ENCODE measurements around the gene SEC14L6.
"Not testable (repeated sequence)": the region's sequence is repeated elsewhere in the genome, so short reads cannot be mapped to it uniquely, and the experiment has no call there.

Gene SEC14L6

DNA sequence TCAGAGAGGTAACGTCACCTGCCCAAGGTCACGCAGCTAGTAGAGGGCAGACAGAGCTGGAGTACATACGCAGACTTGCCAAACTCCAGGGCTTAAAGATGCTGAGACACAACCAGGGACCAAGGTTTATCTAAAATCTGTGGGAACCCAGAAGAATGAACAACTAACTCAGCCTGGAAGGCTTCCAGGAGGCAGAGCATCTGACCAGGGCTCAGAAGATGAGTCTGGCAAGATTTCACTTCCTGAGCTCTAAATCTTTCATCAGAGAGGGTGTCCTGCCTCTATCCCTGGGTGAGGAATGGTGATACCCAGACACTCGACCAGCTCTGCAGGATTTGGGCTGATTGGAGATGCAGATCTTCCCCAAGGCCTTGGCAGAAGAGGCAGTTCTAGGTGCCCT is 18.8 kb upstream of the SEC14L6 start:
- DNase-seq, result no peak

DNA sequence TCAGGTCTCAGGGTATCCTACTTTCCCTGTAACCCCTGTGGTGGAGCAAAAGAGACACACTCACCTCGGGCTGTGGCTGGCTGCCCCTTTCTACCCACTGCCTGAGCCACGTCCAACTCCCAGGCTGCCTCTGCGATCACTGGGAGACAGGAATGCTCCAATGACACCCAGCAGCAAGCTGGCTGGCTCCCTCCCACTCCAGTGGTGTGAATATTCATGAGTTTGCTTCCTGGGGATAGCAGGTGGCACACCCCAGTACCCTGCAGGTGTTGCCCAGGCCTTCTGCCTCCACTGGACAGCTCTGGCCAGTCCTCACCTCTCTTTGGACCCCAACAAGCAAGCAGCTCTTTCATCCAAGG is 18.2 kb upstream of the SEC14L6 start:
- DNase-seq, result no peak

DNA sequence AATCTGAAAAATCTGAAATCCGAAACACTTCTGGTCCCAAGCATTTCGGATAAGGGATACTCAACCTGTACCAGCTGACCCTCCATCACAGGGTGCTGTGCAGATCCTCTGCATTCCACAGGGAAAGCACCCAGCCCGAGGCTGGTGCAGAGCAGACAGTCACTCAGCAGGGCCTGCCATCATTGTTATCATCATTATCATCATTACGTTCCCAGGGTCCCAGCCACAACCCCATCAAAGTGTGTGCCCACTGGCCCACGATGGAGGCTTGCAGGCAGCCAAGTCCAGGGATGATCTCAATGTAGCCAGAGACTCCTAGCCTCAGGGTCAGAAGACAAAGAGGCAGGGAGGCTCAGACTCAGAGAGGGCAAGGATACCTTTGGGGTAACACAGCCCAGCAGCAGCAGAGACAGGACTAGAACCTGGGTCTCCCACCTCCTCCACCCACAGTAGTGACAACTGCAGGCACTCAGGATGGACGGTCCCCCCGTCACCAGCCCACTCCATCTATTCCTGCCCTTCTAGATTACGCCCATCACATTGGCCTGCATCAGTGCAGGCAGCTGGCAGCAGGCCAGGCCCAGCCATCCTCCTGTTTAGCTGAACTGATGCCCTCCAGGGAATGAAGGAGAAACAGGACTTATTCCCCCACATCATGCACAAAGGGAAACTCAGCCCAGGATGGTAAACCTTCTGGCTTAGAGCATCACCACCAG is 17.7 kb upstream of the SEC14L6 start:
- DNase-seq, result no peak

DNA sequence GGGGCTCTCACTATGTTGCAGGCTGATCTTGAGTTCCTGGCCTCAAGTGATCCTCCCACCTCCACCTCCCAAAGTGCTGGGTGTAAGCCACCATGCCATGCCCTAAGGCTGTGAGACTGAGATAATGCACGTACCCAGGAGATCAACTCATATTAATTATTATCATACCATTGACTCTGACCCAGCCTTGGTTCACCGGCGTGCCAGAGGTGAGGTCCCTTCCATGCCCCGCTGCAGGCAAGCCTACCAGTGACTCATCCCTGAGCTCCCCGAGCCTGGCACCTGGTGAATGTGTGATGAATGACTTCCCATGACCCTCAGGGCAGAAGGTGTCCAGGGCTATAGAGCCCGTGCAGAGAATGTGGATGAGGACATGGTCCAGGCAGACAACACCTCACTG is 15.8 kb upstream of the SEC14L6 start:
- DNase-seq, result no peak

DNA sequence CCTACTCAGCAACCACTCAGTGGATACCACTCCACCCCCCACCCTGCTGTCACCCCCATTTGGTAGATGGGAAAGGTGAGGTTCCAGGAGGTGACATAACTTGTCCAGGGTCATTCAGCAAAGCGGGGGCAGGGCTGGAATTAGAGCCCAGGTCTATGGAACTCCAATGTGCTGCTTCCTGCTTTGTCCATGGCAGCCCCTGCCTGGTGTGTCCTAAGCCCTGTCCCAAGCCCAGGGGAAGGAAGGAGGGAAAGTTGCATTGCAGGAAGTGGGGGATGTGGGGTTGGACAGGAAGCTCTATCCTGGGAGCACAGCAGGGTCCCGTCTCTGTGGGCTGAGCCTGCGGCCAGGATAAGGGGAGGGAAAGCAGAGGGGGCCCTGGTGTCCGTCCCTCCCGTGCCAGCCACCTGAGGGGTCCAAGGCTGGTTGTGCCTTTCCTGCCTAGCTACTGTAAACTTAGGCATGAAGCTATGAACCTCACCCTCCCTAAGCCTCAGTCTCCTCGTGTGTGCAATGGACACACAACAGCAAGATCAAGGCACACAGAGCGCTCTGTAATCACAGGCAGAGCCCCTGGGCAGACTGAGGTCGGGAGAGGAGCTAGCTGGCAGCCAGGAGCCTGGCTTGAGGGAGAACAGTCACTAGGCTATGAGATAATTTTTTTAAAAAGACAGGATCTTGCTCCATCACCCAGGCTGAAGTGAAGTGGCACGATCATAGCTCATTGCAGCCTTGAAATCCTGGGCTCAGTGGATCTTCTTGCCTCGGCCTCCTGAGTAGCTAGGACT is 15.1 kb upstream of the SEC14L6 start:
- no peak for DNase-seq

DNA sequence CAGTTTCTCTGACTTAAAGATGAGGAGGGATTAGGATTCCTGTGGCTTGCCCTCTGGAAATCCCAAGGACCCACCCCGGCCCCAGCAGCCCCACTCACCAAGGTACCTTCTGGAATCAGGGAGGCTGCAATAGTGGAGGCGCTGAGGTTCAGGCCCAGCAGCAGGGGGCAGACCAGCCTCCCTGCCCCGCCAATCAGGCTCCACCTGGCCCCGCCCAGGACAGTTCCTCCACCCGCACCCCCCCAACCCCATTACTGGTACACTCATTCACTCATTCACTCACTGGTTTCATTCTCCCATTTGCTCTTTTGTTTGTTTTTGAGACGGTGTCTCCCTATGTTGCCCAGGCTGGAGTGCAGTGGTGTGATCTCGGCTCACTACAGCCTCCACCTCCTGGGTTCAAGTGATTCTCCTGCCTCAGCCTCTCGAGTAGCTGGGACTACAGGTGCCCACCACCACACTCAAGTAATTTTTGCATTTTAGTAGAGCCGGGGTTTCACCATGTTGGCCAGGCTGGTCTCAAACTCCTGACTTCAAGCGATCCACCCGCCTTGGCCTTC is 14.2 kb upstream of the SEC14L6 start:
- not testable (repeated sequence) for DNase-seq

DNA sequence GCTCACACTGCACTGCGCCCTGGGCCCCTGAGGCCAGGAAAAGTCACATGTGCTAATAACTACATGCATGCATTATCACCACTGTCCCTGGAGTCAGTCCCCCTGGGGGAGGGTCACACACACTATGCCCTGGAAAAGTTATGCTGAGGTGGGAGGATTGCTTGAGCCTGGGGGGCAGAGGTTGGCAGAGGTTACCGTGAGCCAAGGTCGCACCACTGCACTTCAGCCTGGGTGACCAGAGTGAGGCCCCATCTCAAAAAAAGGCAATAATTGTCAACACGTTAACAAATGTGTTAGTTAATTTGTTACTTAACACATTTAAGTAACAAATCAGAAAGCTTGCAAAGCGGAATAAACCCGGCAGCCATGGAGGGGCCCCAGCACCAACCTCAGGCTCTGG is 13.3 kb upstream of the SEC14L6 start:
- no peak for DNase-seq

DNA sequence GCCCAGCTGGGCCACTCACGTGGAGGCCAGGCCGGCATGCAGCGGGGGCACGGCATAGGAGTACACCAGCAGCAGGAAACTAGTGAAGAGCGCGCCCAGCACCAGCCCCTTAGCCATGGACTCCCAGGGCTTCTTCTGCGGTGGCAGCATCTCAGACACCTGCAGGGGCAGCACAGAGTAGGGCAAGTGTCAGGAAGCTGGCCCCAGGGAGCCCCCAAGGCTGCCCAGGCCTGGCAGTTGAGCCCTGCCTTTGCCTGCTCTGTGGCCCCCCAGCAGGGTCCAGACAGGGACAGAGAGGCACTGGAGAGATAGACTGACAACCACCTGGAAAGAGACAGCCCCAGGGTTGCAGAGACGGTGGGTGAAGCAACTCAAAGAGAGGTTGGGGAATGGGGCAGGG is 10.7 kb upstream of the SEC14L6 start:
- DNase-seq, result no peak

DNA sequence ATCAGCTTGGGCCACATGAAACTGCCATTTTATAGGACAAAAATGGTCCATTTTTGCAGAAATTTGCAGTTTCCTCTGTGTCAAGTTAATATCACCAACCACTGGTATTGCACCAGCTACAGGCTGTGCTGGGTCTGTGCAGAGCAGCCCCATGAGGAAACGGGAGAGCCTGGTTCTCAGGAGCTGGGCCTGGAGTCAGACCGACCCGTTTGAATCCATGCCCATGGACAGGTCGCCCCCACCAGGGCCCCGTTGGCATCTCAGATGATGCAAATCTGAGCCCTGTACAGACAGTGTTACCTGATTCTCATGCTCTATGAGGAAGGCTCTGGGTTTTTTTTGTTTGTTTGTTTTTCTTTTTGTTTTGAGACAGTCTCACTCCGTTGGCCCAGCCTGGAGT is 9.8 kb upstream of the SEC14L6 start:
- DNase-seq, result no peak

DNA sequence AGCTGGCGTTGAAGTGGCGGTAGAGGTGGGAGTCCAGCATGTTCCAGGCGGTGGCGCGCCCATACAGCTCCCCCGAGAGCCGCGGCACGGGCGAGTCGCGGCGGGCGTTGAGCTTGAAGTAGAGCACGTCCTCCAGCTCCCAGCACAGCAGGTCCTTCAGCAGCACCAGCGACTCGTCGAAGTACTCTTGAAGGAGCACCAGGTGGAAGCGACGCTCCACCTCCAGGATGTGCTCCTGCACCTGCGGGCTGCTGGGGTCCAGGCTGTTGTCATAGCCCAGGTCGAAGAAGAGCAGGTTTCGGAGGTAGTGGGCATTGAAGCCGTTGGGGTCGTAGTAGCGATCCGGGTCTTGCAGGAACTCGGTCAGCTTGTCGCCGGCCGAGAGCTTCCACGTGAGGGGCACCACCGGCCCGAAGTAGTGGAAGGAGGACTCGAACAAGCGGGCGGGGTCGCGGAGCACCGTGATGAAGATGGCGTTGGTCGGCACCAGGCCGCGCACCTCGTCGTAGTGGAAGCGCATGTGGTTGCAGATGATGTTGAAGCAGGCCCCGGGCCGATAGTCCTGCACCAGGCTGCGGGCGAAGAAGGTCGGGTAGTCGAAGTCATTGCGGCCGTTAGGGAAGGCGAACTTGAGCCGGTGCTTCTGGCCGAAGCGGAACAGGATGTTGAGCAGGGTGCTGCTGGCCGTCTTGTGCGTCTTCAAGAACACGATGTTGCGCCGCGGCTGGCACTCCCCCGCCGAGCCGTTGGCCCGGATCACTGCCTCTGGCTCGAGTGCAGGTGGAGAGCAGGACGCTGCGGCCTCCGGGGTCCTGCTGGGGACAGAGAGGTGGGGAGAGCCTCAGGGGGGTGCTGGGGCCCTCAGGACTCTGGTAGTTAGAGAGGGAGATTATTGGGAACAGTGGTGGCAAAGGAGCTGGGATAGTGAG is 9.0 kb upstream of the SEC14L6 start:
- DNase-seq, result no peak

DNA sequence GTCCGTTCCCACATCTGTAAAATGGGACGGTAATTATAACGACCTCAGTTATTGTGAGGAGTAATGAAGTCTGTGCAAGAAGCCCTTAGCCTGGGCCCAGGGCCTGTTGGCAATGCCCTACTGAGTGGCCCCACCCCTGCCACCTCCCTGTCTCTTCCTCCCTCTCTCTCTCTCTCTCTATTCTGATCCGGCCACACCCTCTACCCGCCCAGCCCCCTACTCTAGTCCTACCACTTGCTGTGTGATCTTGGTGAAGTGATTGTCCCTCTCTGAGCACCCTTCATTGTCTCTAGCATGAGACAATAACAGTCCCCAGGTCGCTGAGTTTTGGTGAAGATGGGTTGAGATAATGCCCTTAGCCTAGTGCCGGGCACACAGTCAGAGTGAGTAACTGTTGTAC is 7.4 kb upstream of the SEC14L6 start:
- no peak for DNase-seq

DNA sequence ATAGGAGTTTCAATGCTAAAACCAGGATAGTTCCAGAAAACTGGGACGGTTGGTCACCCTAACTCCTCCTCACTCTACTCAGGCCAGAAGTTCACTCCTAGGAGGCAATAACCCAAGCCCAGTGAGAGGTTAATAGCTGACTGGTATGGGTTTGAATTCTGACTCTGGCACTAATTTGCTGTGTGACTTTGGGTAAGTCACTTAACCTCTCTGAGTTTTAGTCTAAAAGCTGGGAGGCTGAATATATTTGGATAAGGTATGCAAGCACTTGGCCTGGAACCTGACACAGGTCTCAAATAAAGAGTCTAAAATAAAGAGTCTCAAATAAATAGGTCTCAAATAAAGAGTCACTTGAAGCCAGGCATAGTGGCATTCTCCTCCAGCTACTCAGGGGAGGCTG is 6.2 kb upstream of the SEC14L6 start:
- no peak for DNase-seq

DNA sequence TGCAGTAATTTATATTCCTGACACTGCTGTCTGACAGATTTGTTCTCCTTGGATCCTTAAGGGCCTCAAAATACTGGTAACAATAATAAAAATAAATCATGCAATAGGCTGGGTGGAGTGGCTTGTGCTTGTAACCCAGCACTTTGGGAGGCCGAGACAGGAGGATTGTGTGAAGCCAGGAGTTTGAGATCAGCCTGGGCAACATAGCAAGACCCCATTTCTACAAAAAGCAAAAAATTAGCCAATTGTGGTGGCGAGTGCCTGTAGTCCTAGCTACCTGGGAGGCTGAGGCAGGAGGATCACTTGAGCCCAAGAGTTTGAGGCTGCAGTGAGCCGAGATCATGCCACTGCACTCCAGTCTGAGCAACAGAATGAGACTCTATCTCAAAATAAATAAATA is 5.3 kb upstream of the SEC14L6 start:
- DNase-seq, result not testable (repeated sequence)

DNA sequence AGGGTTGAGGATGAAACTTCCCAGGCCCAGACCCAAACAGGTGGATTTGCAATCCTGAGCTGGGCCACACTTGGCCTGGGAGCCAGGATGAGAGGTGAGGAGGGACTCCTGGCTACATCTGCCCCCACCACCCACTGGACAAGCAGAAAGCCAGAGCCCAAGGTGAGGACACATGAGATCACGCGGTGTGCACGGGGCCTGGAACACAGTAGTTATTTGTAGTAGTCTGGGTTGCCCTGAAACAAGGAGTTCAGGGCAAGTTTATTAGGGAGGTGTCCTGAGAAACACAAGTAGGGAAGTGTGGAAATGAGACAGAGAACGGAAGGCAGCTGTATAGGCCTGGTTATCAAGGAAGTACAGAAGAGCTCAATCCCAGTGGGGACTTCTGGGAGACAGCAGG is 647 bp upstream of the SEC14L6 start:
- no peak for DNase-seq

DNA sequence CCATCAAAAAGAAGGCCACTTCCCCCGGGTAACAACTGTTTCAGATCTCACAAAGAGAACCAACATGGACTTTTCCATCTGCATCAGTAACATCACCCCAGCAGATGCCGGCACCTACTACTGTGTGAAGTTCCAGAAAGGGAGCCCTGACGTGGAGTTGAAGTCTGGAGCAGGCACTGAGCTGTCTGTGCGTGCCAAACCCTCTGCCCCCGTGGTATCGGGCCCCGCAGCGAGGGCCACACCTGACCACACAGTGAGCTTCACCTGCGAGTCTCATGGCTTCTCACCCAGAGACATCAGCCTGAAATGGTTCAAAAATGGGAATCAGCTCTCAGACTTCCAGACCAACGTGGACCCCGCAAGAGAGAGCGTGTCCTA is 3.7 kb downstream of the SEC14L6 start:
- no peak for DNase-seq

DNA sequence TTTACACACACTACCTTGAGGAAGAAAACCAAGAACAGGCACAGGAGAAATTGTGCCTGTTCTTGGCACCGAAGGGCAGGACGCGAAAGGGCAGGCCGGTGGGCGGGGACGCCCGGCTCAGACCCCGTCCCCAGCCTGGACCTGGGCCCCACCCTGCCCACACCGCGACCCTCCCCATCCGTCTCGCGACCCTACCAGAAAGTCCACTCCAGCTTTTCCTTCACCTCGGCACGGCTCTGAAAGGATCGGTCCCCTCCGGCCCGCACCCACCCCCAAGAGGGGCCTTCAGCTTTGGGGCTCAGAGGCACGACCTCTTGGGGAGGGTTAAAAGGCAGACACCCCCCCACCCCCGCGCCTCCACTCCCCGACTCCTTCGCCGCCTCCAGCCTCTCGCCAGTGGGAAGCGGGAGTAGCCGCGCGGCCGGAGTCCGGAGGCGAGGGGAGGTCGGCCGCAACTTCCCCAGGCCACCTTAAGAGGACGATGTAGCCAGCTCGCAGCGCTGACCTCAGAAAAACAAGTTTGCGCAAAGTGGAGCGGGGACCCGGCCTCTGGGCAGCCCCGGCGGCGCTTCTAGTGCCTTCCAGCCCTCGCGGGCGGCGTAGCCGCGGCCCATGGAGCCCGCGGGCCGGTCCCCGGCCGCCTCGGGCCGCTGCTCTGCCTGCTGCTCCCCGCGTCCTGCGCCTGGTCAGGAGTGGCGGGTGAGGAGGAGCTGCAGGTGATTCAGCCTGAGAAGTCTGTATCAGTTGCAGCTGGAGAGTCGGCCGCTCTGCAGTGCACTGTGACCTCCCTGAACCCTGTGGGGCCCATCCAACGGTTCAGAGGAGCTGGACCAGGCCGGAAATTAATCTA is 4.4 kb downstream of the SEC14L6 start:
- no peak for DNase-seq

DNA sequence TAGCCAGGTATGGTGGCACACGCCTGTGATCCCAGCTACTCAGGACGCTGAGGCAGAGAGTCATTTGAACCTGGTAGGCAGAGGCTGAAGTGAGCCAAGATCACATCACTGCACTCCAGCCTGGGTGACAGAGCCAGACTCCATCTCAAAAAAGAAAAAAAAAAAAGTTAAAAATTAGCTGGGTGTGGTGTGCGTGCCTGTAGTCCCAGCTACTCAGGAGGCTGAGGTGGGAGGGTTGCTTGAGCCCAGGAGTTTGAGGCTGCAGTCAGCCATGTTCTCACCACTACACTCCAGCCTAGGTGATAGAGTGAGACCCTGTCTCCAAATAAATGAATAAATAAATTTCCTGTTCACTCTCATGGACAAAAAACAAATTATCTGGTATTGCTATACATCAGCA is 5.0 kb downstream of the SEC14L6 start:
- not testable (repeated sequence) for DNase-seq

DNA sequence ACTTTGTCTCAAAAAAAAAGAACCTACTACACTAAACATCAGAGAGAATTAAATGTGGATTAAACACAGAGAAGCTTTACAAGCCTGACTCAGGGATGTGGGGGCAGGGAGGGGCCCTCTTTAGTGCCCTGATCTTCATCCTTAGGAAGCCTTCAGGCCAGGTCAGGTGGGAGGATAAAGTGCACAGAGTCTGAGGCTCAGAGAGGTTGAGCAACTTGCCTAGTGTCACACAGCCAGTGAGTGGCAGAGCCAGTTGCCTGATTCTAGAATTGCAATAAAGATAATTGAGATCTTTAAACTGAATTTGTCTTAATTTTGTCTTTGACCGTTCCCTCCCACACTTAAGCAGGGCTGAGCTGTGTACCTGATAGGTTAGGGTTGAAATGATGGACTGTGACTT is 7.2 kb downstream of the SEC14L6 start:
- DNase-seq, result no peak

DNA sequence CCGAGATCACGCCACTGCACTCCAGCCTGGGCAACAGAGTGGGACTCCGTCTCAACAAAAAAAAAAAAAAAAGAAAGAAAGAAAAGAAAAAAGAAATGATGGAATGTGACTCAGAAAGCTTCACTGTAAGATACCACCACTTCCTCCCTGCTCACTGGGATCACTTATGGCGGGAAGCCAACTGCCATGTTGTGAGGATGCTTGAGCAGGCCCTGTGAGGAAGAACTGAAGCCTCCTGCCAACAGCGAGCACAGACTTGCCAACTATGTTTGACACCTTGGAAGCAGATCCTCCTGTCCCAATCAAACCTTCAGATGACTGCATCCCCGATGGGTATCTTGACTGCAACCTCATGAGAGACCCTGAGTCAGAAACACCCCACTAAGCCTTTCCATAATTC is 8.3 kb downstream of the SEC14L6 start:
- DNase-seq, result no peak

DNA sequence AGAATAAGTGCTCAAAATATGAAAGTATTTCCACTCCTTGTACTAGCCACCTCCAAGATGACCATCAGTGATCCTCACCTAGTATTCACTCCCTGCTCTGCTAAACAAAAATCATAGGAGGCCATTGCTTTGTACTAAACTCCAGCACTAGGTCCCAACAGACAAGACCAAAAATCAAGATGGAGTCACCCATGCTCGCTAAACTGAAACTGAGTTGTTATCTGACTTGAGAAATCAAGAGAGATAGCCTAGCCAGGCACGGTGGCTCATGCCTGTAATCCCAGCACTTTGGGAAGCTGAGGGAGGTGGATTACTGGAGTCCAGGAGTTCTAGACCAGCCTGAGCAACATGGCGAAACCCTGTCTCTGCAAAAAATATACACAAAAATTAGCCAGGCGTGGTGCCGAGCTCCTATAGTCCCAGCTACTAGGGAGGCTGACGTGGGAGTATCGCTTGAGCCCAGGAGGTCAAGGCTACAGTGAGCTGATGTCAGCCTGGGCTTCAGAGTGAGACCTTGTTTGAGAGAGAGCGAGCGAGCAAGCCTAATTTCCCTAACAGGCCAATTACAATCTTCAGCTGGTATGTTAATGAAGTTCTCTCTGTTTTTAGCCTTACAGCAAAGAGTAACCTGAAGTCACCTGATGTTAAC is 9.3 kb downstream of the SEC14L6 start:
- no peak for DNase-seq

DNA sequence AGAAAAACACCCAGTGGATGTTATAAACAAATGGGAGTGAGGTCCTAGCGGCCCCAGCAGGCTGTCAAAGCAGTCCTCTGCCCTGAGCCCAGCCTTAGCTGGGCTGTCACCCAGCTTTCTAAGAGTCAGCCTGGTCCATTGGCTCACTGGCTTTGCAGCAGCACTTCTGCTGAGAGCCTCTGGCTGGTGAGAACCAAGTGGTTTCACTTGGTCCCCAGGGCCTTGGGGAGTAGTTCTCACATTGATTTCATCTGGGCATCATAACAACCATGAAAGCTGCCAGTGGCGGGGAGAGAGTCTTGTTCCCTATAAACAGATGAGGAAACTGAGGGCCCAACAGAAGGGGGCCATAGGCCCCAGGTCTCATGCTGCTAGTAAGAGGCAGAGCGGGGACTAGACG is 11.4 kb downstream of the SEC14L6 start:
- DNase-seq, result no peak

Data from stimulated activated CD4-positive, alpha-beta T cell treated with anti-CD3 and anti-CD28 coated beads, Interleukin-4, amount 100 ng/mL, for 24 hours (primary cell).